Motor neuron (in vitro differentiated cells): ENCODE measurements around the gene HS1BP3. TPM values are rescaled to one million over a fixed set of nuclear protein-coding genes. Genes with fewer than 3 reads are reported as not detected.

ENCODE experiments used
- ATAC-seq, 8 experiments: fragments of 200-7000 bp; cut with Tn5 transposase; replicated peaks in 6 of 8; 2 replicates each; pipeline ENCODE4 v1.8.0; 2021; ENCODE audit warnings: mild to moderate bottlenecking in 8 of 8, moderate library complexity in 8 of 8
- H3K27ac ChIP-seq, 2 donors: fragments of 250-450 bp; sonication (Bioruptor Pico); 2 replicates each; pipeline ENCODE4 v1.9.0; 2021; ENCODE audit warnings: antibody characterized with exemption in 2 of 2, mild to moderate bottlenecking in 2 of 2, moderate library complexity in 1 of 2
- H3K4me1 ChIP-seq, 2 donors: fragments of 250-450 bp; sonication (Bioruptor Pico); replicated peaks in 1 of 2; 2 replicates each; pipeline ENCODE4 v1.6.1; 2021; ENCODE audit warnings: antibody characterized with exemption in 2 of 2, mild to moderate bottlenecking in 2 of 2, moderate library complexity in 1 of 2
- H3K4me3 ChIP-seq, 5 donors: fragments of 250-450 bp; sonication (Bioruptor Pico); 2 replicates each; pipeline ENCODE4 v1.9.0; 2021; ENCODE audit warnings: antibody characterized with exemption in 5 of 5, mild to moderate bottlenecking in 5 of 5, moderate library complexity in 4 of 5
- whole genome bisulfite sequencing, 10 experiments: fragments of 450-650 bp; shearing (Covaris generic); methylation state at CpG; one replicate each; pipeline ENCODE4 v1.0.0; 2022; 5-methylcytosine and 5-hydroxymethylcytosine counted together
- in situ Hi-C, 9 experiments: fragments of 400-800 bp; cut with MboI; loops; one replicate each; pipeline ENCODE4 v1.15.0; 2021; ENCODE audit warnings: low sequenced_read_pairs in 9 of 9, low pct_unique_long_range_greater_than_20kb in 2 of 9; ENCODE audit not compliant: unreplicated experiment in 9 of 9
- total RNA-seq, 8 experiments: library from RNA; unstranded; fragments of 300-600 nt; gene quantifications; 2 replicates each; pipeline versions ENCODE4 v1.2.3 to v1.2.4, GENCODE V29; 2022

The HS1BP3 gene
- total RNA-seq, 8 experiments from 2014 or later: 6.8 to 29.2 (median 11.2) TPM

DNA sequence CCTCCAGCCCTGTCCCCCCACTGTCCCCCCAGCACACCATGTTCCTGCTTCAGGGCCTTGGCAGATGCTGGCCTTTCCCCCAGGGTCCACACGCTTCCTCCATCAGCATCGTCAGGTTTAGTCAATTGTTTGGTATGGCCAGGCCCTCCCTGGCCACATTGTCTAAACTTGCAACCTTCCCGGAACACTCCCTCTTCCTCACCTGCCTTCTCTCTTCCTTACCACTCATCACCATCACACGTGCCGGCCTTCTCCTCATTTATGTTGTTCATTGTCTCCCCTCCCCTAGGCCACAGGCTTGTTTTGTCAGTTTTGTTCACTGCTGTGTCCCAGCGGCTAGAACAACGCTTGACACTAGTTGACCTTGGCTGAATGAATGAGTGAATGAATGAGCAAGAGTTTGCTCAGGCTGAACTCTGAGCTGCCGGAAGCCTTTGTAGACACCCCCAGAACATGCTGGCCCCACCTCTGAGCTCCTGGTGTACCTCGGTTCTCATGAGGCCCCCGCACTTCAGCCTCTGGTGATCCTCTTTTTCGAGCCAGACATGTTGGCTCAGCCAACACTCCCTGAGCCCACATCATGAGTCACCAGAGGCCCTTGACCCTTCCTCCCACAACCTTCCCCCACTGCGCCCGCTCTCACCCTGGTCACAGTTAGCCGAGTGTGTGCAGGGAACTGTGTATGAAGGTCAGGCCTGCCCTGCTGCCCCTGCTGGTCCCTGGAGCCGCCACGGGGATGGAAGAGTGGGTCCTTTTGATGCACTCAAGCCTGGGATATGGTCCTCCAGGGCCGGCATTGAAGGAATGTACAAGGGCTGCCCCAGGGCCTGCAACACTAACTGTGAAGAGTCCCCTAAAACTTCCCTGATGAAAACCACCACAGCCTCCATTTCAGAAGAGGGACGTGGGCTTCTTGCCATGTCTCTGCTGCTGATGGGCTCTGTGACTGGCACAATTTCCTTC, 57.5 kb downstream of the HS1BP3 start:
- Histone ChIP-seq H3K27ac (no peak overlapping the region), H3K4me1 (peaks cover 18 to 27% of the 10 kb centered on the region in 2 donors), H3K4me3 (no peak overlapping the region)
- 56 to 100% (median 85%) methylated on average over 1 to 13 of the region's 18 CpGs; no CpG with 5 or more reads in 2 of the 10 experiments for WGBS, 10 experiments
- ATAC-seq: peak in 5 of 8 experiments; percentile 25 to 77 (median 57)
- in situ Hi-C loops: no loop called here

DNA sequence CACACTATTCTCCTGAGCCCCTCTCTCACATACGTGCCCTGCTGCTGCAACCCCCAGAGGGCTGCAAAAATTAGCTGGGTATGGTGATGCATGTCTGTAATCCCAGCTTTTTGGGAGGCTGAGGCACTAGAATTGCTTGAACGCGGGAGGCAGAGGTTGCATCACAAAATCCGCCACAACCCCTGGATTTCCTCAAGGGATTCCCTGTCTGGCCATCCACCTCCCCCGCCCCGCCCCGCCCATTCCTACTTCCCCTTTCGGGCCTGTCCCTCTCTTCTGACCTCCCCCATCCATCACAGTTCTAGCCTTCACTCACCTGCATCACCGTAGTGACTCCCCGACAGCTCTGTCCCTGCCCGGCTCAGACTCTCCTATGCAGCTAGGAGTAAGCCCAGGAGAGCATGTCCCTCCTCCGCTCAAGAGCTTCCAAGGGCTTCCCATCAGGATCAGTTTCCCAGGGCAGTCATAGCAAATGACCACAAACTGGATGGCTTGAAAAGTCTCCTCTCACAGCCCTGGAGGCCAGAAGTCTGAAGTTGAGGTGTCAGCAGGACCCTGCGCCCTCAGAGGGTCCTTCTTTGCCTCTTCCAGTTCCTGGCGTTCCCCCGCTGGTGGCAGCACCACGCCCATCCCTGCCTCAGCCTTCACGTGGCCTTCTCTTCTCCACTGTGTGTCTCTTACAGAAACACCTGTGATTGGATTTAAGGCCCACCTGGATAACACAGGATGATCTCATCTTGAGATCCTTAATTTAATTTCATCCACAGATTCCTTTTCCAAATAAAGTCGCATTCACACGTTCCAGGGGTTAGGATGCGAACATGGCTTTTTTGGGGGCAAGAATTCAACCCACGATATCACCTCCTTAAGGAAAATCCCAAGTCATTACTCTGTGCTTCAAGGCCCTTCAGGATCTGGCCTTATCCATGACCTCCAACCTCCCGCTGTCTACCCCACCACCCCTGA, 58.5 kb downstream of the HS1BP3 start:
- Histone ChIP-seq H3K4me3 (no peak overlapping the region), H3K27ac (no peak overlapping the region), H3K4me1 (peaks cover 8 to 18% of the 10 kb centered on the region in 2 donors)
- 60 to 100% (median 79%) methylated on average over 1 to 9 of the region's 22 CpGs for WGBS, 10 experiments
- in situ Hi-C loops: no loop called here
- no peak for ATAC-seq

DNA sequence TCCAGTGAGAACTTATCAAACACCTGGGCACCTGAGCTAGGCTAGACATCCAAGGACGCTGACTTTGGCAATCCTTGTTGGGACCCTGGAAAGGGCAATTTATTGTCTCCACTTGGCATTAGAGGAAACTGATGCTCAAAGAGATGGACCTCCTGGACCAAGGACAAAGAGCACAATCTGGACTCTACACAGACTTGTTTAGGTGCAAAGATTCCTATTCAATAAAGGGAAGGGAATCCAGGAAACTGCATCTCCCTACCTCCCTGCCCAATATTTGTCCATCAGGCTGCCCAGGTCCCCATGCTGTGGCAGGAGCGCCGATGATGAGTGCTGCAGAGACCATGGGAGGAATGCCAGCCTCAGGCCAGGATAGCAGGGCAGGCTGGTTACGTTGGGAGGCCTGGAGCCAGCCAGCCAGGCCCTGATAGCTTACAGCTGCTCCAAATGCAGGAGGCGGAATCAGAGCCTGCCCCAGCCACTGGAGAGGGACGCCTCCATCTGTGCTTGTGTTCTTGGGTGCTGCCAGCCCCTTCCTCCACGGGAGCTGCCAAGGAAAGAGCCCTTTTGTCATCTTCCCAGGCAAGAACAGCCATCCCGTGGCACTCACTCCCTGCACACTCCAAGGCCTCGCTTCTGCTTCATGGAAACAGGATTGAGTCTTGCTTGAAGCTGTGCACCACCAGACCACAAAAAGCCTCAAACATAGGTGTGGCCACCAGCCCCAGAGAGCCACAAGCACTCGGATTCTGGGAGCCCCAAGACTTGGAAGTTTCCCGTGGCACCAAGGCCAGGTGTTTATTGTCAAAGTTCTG, 60.0 kb downstream of the HS1BP3 start:
- Histone ChIP-seq H3K4me3 (no peak overlapping the region), H3K4me1 (peaks cover 0 to 10% of the 10 kb centered on the region in 2 donors), H3K27ac (no peak overlapping the region)
- WGBS, 10 experiments: 61 to 90% (median 88%) methylated on average over 2 to 11 of the region's 11 CpGs; no CpG with 5 or more reads in 5 of the 10 experiments
- ATAC-seq: no peak
- in situ Hi-C loops: no loop called here

DNA sequence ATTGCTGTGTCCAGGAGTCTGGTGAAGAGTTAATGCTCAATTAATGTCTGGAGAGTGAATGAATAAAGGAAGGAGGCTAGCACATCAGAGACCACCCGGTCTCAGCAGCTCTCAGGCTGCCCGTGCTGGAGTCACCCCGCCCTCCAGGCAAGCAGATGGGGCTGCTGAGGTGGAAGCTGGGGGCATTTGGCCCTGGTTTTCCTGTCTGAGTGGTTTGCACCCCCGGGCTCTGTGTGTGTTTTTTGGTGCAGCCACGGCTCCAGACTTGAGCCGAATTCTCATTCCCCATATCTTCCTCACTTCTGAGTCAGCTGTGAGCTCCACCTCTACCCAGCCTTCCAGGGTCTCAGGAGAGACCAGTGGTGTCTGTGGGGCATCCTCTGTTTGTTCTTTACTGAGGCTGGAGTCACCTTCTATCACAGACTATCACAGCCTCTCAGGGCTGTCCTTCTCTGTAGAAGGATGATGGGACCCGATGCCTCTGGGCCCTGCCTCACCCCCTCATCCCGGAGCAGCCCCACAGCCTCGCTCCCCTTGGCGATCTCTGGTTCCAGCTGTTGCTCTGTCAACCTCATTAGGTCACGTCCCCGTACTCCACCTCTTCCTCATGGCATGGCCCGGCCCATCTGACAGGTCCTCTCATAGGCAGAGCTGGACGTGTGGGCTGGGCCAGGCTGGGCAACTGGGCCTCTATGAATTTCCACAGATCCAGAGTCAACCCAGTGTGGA, 60.8 kb downstream of the HS1BP3 start:
- no peak overlapping the region for H3K27ac ChIP-seq
- no peak overlapping the region for H3K4me3 ChIP-seq
- ATAC-seq: no peak
- in situ Hi-C loops: no loop called here
- peaks cover 0 to 7% of the 10 kb centered on the region in 2 donors for H3K4me1 ChIP-seq
- WGBS, 10 experiments: 16 to 100% (median 73%) methylated on average over 1 to 5 of the region's 14 CpGs; no CpG with 5 or more reads in 1 of the 10 experiments

DNA sequence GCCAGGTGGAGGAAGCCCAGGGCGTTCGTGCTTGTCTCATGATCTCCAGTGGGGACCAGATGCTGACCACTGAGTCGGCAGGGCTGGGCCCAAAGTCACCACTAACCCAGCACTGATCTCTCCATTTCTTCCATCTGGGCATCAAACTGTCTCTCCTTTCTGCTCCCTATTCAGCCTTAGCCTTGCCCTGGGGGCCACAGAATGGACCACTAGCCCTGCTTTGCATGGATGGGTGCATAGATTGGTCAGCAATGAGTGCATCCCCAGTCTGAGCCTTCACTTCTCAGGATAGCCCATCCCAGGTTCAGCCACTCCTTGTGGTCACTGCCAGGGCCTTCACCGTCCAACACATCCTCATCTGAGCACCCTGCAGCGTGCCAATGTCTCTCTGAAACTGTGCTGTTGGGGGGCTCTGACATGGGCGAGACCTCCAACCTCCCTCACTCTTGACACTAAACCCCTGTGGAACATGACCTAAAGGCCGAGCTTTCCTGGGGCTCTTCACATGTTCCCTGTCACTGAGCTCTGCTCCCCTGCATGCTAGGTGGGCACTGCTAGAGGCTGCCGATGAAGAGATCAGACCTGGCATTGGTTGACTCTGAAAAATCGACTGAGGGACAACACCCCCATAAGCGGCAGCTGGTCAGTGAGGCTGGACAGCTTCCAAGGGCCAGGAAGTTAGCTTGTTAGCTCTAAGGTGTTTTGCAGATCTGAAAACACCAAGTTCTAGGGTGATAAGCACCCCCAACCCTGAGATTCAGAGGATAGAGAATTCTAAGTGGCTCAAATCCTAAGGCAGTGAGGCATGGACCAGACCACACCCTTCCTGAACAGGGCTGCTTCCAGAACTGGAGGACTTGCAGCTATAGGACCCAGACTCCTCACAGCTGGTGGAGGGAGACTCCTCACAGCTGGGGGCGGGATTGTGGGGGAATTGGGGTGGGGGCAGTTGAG, 61.7 kb downstream of the HS1BP3 start:
- in situ Hi-C loops: no loop called here
- peaks cover 3 to 16% of the 10 kb centered on the region in 2 donors for H3K4me1 ChIP-seq
- H3K4me3 ChIP-seq: no peak overlapping the region
- peak in 2 of 8 experiments; percentile 28 to 30 for ATAC-seq
- WGBS, 10 experiments: 70 to 100% (median 86%) methylated on average over 1 to 5 of the region's 11 CpGs; no CpG with 5 or more reads in 4 of the 10 experiments
- no peak overlapping the region for H3K27ac ChIP-seq

DNA sequence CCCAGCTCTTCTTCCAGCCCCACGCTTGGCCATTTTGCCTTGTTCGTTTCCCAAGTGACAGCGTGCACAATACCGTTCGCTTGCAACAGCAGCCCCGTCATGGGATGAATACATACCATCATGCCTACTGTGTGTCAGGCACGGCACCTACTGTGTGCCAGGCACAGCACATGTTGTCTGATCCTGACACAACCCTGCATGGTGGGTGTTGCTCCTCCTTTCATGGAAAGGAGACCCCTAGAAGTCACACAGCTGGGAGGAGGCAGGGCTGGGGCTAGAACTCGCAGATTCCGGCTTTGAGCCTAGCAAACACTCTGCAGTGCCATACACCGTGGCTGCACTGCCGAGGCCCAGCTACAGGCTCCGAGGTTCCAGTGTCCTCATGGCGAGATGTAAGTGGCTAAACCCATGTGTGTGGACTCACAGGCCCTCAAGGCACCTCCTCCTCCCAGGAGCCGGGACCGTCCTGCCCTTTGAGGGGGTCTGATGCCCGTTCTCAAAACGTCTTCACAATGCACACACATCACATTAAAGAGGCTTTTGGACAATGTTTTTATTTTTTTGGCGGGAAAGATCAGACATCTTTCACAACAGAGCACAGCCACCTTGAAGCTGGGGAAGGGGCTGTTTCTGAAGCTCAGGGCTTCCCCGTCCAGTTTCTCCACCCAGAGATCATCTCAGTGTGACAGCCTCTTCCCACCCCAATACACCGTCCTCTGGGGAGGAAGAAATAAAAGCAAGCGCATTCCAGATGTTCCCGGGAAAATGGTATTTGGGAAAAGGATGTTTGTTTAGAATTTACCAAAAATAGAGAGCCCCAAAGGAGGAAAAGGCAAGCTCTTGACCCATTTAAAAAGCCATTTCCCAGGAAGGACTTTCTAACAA, 64.9 kb downstream of the HS1BP3 start:
- in situ Hi-C loops: no loop called here
- Histone ChIP-seq H3K27ac (no peak overlapping the region), H3K4me3 (no peak overlapping the region), H3K4me1 (peaks cover 3 to 13% of the 10 kb centered on the region in 2 donors)
- 58 to 94% (median 84%) methylated on average over 2 to 13 of the region's 22 CpGs; no CpG with 5 or more reads in 1 of the 10 experiments for WGBS, 10 experiments
- ATAC-seq: no peak

DNA sequence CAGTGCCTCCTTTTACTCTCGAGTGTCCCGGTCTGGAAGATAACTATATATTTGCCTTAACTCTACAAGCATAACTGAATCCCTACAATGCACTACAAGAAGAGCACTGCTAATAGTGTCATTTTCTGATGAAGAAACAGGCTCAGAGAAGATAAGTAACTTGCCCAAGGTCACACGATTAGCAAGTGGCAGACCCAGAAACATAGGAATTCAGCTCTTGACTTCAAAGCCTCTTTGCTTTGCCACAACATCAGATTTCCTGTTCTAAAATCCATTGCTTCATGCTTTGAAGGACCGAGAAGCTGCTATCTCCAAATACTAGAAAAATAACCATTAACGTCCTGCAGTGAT, 65.6 kb downstream of the HS1BP3 start:
- ATAC-seq: no peak
- H3K27ac ChIP-seq: no peak overlapping the region
- in situ Hi-C loops: no loop called here
- H3K4me1 ChIP-seq: peaks cover 3 to 13% of the 10 kb centered on the region in 2 donors
- 50 to 100% (median 96%) methylated on average over 2 to 5 of the region's 5 CpGs; no CpG with 5 or more reads in 3 of the 10 experiments for WGBS, 10 experiments
- no peak overlapping the region for H3K4me3 ChIP-seq

DNA sequence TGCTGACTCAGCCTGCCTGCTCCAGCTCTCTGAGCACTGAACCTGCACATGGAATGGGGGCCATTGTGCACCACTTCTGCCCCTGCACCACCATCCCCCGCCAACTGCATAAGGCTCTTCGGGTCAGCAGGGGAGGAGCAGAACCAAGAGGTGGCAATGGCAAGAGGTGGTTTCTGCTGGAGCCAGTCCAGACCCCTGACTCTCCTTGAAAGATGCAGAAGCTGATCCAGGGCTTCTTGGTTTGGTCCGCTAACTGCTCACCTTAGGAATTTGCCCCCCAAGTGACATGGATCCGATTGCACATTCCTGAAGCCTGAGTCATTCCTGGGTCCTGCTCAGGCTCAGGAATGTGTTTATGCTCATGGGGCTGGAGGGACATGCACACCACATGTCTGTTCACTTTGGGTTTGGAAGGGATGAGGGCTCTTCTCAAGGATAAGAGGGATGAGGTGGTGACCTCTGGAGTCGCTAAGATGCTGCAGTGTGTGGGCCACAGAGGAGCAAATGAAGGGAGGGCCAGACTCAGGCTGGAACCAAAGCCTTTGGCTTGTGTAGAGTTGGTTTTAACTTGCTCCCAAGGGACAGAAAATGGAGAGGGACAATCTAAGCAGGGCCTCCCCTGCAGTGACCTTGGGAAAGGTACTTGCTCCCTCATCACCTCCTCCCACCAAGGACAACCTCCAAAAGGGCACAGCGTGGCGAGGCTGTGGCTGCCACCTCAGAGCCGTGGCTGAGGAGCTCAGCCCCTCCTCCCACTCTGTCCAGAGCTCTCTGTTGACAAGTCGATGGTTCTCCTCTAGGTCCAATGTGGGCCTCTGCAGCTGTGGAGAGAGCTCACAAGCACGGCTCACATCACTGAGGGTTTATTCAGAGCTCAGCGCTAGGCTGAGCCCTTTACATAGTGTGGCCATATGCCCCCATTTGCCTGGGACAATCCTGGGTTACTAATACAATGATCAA, 66.2 kb downstream of the HS1BP3 start:
- in situ Hi-C loops: no loop called here
- 39 to 74% (median 59%) methylated on average over 2 to 3 of the region's 11 CpGs; no CpG with 5 or more reads in 4 of the 10 experiments for WGBS, 10 experiments
- H3K4me1 ChIP-seq: peaks cover 4 to 14% of the 10 kb centered on the region in 2 donors
- peak; percentile 70 to 99 (median 81) for ATAC-seq
- H3K27ac ChIP-seq: no peak overlapping the region
- H3K4me3 ChIP-seq: no peak overlapping the region

DNA sequence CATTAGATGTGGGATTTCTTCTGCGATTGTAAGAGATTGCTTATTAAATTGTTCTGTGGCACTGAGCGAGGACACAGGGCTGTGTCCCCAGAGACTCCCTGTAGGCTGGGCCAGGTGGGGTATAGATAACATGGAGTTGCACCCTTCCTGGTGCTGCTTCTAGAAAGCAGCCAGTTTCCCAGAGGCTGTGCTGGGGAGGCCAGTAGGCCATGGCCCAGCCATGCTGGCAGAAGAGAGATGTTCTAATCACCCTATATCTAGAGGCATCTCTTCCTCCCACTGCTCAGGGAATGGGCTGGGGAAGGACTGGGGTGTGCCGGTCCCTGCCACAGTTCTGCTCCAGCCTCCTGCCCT, 66.9 kb downstream of the HS1BP3 start:
- Histone ChIP-seq H3K4me3 (no peak overlapping the region), H3K27ac (no peak overlapping the region), H3K4me1 (peaks cover 11 to 20% of the 10 kb centered on the region in 2 donors)
- ATAC-seq: peak in 7 of 8 experiments; percentile 23 to 72 (median 35)
- 60 to 100% (median 100%) methylated on average over 1 to 2 of the region's 3 CpGs; no CpG with 5 or more reads in 7 of the 10 experiments for WGBS, 10 experiments
- in situ Hi-C loops: no loop called here
